GM19239 (cell line): Measurements from ENCODE around the gene ZSCAN10.
A peak's percentile ranks its signal among the peaks of the same experiment; 100 is the strongest.
"Not testable (repeated sequence)": the region's sequence is repeated elsewhere in the genome, so short reads cannot be mapped to it uniquely, and the experiment has no call there.

ENCODE experiments used
- DNase-seq: peaks from one replicate; pipeline ENCODE4 v3.0.0; 2011; ENCODE audit warnings: low spot score; ENCODE audit not compliant: insufficient read length
- FAIRE-seq: peaks from 2 replicates; lab custom pipeline; 2011; peaks lifted over from hg19 to GRCh38; lab: Jason Lieb, UNC

The ZSCAN10 gene

GRCh38 chr16:3066440-3066748 lies 32.7 kb downstream of the ZSCAN10 start:
- DNase-seq (no peak), FAIRE-seq (no peak)

GRCh38 chr16:3065742-3066439 lies 33.2 kb downstream of the ZSCAN10 start:
- DNase-seq, result no peak
- FAIRE-seq, result no peak

GRCh38 chr16:3065069-3065741 lies 33.9 kb downstream of the ZSCAN10 start, which contains the start of gene IL32:
Gene IL32 (plus strand): TSS chr16:3065640. CDS start chr16:3065812, 172 bp downstream.
- FAIRE-seq, result peak; percentile 11
- no peak for DNase-seq

GRCh38 chr16:3063625-3064386 lies 35.3 kb downstream of the ZSCAN10 start:
- no peak for FAIRE-seq
- no peak for DNase-seq

- DNase-seq (no peak), FAIRE-seq (no peak)
Observed at GRCh38 chr16:3062553-3062952, 36.5 kb downstream of the ZSCAN10 start.

GRCh38 chr16:3060339-3061127 lies 38.6 kb downstream of the ZSCAN10 start:
- FAIRE-seq (no peak), DNase-seq (no peak)

GRCh38 chr16:3059723-3060242 lies 39.3 kb downstream of the ZSCAN10 start:
- FAIRE-seq, result no peak

GRCh38 chr16:3059041-3059722 lies 39.9 kb downstream of the ZSCAN10 start:
- peak; percentile 11 for FAIRE-seq

More at GRCh38 chr16:3059723-3060242, 39.3 kb downstream of the ZSCAN10 start:
- no peak for DNase-seq

GRCh38 chr16:3058139-3059030 lies 40.7 kb downstream of the ZSCAN10 start:
- peak; percentile 52 for FAIRE-seq
- peak; percentile 62 for DNase-seq

More at GRCh38 chr16:3059041-3059722, 39.9 kb downstream of the ZSCAN10 start:
- DNase-seq, result peak; percentile 92

- FAIRE-seq, result no peak
- no peak for DNase-seq
Observed at GRCh38 chr16:3057181-3058138, 41.6 kb downstream of the ZSCAN10 start.

- no peak for DNase-seq
- FAIRE-seq, result no peak
Observed at GRCh38 chr16:3056336-3057180, 42.5 kb downstream of the ZSCAN10 start.

GRCh38 chr16:3055734-3056115 lies 43.4 kb downstream of the ZSCAN10 start:
- peak; percentile 11 for FAIRE-seq
- not testable (repeated sequence) for DNase-seq

GRCh38 chr16:3054965-3055733 lies 43.9 kb downstream of the ZSCAN10 start:
- FAIRE-seq (peak; percentile 68), DNase-seq (no peak)

GRCh38 chr16:3053330-3053710 lies 45.8 kb downstream of the ZSCAN10 start:
- peak; percentile 86 for FAIRE-seq
- not testable (repeated sequence) for DNase-seq

- DNase-seq, FAIRE-seq: not testable (repeated sequence)
Observed at GRCh38 chr16:3052571-3053329, 46.3 kb downstream of the ZSCAN10 start.
